Stimulated activated CD8-positive, alpha-beta memory T cell treated with anti-CD3 and anti-CD28 coated beads, Interleukin-4, amount 100 ng/mL, for 1 hour (primary cell): ENCODE measurements around the gene EPC2.

ENCODE experiments used
- DNase-seq, 2 donors: peaks; one replicate each; pipeline ENCODE4 v3.0.0-alpha.2; 2020; ENCODE audit warnings: low read depth in 2 of 2, low spot score in 1 of 2

Gene EPC2

DNA sequence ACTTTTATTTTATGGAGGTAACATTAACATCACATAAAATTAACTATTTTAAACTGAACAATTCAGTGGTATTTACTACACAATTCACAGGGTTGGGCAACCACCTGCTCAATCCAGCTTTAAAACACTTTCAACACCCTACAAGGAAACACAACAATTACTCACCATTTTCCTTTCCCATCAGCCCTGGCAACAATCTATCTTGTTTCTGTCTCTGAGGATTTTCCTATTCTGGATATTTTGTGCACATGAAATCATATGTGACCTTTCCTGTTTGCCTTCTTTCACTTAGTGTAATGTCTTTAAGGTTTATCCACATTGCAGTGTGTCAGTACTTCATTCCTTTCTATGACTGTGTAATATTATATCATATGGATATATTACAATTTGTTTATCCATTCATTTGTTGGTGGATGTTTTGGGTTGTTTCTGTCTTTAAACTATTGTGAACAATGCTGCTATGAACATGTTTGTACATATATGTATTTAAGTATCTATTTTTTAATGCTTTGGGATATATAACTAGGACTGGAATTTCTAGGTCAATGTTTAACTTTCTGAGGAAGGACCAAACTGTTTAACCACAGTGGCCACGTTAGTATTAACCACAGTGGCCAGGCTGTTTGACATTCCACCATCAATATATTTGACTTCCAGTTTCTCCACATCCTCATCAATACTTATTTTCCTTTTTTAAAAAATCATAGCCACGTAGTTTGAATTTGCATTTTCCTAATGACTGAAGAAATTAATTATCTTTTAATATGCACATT, 158.1 kb downstream of the EPC2 start:
- no peak for DNase-seq

DNA sequence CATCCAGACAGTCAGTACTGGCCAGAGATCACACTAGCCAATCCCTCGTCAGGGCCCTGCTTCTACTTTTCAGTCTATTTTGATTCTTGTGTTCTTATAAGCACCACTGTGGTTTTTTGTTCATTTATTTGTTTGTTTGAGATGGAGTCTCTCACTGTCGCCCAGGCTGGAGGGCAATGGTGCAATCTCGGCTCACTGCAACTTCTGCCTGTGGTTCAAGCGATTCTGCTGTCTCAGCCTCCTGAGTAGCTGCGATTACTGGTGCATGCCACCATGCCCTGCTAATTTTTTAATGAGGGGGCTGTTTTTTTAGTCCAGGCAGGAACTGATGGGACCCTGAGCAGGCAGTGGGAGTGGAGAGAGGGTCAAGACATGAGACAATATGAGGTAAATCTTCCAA, 165.5 kb downstream of the EPC2 start:
- no peak for DNase-seq

DNA sequence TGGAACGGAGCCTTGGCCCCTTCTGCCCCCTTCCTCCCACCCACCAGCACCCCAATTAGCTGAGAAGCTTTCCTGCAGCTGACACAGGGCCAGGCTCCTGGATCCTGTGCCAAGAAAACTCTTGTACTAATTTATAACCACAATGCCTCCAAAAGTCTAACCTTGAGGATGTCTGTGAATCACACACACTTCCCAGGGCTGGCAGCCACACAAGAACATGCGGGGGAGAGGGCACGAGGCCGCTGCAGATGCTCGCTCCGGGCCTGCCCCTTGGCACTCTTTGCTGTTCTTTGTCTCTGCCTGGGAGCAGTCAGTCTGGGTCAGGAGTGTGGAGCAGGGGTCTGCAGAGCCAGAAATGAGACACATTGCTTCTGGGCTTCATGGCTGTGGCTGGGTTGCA, 167.8 kb downstream of the EPC2 start:
- DNase-seq: no peak

GRCh38 chr2:148813603-148814065, 169.1 kb downstream of the EPC2 start:
- peak in 1 of 2 donors; percentile 31 for DNase-seq

DNA sequence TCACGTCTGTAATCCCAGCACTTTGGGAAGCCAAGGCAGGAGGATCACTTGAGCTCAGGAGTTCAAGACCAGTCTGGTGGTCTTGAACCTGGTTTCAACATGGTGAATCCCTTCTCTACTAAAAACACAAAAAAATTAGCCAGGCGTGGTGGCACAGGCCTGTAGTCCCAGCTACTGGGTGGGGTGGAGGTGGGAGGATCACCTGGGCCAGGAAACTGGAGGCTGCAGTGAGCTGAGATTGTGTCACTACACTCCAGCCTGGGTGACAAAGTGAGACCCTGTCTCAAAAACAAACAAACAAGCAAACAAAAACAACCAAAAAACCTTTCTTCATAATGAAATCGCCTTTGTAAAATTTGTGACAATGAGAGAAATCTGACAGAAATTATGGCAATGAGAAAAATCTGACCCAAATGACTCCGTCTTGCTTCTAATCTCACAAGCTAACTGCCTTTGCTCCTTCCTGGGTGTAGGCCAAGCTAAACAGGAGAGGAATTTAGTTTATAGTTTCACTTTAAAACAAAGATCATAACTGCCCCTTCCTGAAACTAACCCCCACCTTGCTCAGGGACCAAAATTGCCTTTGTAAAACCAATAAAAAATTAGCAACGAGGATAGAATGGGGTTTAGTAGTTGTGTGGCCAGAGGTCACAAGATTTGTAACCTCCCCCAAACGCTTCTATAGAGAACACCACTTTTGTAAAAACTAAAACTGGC, 169.8 kb downstream of the EPC2 start:
- DNase-seq: no peak

DNA sequence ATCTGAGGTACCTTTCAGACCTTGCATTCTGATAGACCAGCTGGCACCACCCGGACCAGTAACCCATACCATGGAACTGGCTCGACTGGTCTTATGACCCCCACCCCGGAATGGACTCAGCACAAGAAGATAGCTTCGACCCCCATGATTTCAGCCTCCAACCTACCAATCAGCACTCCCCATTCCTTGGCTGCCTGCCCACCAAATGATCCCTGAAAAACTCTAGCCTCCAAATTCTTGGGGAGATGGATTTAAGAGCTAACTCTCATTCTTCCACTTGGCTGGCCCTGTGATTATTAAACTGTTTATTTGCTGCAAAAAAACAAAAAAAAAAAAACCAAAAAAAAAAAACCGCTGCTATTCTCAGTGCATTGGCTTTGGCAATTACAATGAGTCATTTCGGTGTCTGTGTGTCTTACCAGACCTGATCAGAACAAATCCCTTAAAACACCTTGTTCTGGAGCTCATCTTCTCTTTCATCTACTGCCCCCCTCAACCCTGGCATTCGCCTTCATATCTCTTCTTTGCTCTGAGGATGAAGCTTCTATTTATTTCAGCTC, 170.4 kb downstream of the EPC2 start:
- DNase-seq: no peak

GRCh38 chr2:148816176-148816575, 171.6 kb downstream of the EPC2 start:
- no peak for DNase-seq

GRCh38 chr2:148817210-148817708, 172.7 kb downstream of the EPC2 start:
- no peak for DNase-seq

DNA sequence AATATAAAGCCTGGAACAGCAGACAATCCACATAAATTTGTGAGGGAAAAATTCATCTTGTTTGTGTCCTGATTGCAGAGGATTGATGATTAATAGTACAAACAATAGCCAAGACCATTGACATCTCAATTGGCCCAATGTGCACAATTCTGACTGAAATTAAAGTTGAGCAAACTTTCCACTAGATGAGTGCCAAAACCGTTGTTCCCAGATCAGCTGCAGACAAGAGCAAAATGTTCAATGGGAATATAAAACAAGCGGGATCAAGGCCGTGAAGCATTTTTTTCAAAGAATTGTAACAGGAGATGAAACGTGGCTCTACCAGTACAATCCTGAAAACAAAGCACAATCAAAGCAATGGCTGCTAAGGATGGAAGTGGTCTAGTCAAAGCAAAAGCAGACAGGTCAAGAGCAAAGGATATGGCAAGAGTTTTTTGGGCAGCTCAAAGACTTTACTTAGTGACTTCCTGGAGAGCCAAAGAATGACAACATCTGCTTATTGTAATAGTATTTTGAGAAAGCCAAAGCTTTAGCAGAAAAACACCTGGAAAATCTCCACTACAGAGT, 174.6 kb downstream of the EPC2 start:
- no peak for DNase-seq

DNA sequence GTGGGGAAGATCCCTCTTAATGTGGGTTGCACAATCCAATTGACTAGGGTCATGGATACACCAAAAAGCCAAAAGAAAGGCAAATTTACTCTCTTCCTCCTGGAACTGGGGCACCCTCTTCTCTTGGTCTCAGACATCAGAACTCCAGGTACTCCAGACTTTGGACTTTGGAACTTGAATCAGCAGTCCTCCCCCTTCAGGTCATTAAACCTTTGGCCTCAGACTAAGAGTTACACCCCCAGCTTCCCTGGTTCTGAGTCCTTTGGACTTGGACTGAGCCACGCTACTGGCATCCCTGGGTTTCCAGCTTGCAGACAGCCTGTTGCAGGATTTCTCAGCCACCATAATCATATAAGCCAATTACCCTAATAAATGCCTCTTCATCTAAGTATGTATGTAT, 179.6 kb downstream of the EPC2 start:
- no peak for DNase-seq

DNA sequence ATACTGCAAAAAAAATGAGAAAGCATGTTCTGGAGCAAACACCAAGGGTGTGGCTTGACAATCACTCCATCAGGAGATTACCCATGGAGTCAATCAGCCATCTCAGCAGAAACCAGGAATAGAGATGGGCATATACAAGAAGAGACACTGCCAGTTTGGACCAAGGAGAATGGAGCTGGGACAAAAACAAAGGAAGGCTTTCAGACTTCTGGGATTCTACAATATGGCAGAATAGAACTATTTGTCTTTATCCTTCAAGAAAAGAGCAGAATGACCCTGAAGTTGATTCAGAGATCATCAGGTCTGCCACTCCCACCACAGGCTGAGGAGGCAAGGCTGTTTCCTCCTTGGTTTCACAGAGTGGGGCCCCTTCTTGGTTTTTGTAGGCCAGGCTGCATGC, 182.2 kb downstream of the EPC2 start:
- no peak for DNase-seq

DNA sequence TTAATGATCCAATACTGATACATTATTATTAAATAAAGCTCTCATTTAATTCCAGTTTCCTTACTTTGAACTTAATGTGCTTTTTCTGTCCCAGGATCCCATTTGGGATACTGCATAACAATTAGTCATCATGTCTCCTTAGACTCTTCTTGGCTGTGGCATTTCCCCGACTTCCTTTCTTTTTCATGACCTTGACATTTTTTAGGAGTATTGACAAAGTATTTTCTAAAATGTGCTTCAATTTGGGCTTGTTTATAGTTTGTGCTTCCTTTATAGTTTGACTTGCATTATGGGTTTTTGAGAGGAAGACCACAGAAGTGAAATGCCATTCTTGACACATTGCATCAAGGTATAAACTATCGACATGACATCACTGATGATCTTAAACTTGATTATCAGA, 184.4 kb downstream of the EPC2 start:
- no peak for DNase-seq

- no peak for DNase-seq
These were observed 185.1 kb downstream of the EPC2 start for GRCh38 chr2:148829618-148830017.

- DNase-seq: no peak
These were observed 188.1 kb downstream of the EPC2 start for GRCh38 chr2:148832637-148833036.
